ENCODE measurements around the gene SPATA21.

The SPATA21 gene

DNA sequence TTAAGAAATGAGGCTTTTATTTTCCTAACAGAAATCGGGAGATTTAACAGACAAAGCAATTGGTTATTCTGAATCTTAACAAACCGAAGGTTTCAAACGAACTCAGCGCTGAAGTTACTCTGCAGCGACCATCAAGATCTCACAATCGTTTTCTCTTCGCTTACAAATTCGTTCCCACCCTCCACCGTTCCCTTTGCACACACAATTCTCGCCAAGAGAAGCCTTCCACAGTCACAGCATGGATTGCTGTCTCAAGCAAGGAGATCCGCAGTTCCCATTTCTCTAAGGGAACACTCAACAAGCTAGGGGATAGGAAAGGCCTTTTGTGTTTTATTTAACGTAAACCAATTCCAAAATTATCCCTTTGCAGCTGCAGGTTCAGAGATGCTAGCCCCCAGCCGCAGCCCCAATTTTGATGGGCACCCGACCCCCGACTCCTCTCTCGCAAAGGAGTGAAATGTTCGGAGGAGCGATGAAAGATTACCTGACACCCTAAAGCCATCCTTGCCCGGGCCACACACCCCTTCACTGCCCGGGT, 85.7 kb downstream of the SPATA21 start:
- no peak for DNase-seq (ENCODE audit: low read depth, low spot score)

DNA sequence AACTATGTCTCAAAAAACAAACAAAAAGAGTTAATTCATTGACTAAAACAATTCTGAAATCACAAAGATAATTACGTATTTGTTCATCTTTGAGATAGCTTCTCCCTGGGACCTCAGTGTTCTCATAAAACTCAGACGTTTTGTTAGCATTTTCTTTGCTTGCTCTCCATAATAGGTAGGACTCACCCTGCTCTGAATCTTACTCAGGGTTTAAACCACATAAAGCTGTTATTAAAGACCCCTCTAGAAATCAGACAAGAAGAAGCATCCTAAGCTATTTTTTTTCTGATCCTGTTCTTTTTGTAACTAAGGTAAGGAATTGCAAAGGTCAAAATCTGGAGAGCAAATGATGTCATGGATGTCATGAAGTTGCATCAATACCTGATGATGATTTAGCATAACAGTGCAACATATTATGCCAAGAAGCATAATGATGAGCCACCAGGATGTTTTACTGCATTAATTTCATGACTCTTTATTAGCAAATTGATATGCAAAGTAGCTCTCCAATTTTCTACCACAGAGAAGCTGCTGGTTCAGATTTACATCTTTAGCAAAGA, 87.3 kb downstream of the SPATA21 start:
- no peak for DNase-seq (ENCODE audit: low read depth, low spot score)
